A549 (cell line): ENCODE data around the gene C3orf20. TPM values are rescaled to one million over a fixed set of nuclear protein-coding genes. Genes with fewer than 3 reads are reported as not detected.

Source experiments
- ATAC-seq, 2 experiments: fragments of 200-7000 bp in 1 of 2; fragments of >200 bp in 1 of 2; cut with Nextera tagmentation in 1 of 2; cut with Tn5 transposase in 1 of 2; 3 replicates each; pipeline versions ENCODE4 v1.8.0 to v1.9.1; 2018 to 2020; ENCODE audit warnings: mild to moderate bottlenecking in 1 of 2, moderate library complexity in 1 of 2
- CTCF ChIA-PET: fragments of 300-600 bp; sonication (Branson Sonifier 250); formaldehyde crosslinking; extraction: SDS; loops from one replicate; lab custom pipeline; 2021; ENCODE audit warnings: antibody characterized with exemption, inconsistent platforms; lab: Yijun Ruan, JAX
- POLR2A ChIA-PET: fragments of 350-600 bp; formaldehyde crosslinking; extraction: SDS; loops from one replicate; lab custom pipeline; 2021; ENCODE audit warnings: antibody characterized with exemption, inconsistent platforms; lab: Yijun Ruan, JAX
- DNase-seq, 2 experiments: peaks; one replicate each; pipeline versions ENCODE4 v3.0.0 to v3.0.0-alpha.2; 2011 to 2016; ENCODE audit warnings: low read depth in 1 of 2, low spot score in 1 of 2
- FAIRE-seq: peaks from 2 replicates; lab custom pipeline; 2011; peaks lifted over from hg19 to GRCh38; lab: Jason Lieb, UNC
- H3K27ac ChIP-seq, 2 experiments: fragments of >200 bp; sonication (Bioruptor Twin); formaldehyde crosslinking; 3 replicates each; pipeline ENCODE4 v1.5.1; 2016 to 2017
- H3K4me1 ChIP-seq: fragments of >200 bp; sonication (Bioruptor Twin); formaldehyde crosslinking; 3 replicates; pipeline ENCODE4 v1.6.1; 2016
- H3K4me2 ChIP-seq: fragments of >200 bp; sonication (Bioruptor Twin); formaldehyde crosslinking; 3 replicates; pipeline ENCODE4 v1.6.1; 2016
- H3K4me3 ChIP-seq: fragments of >200 bp; sonication (Bioruptor Twin); formaldehyde crosslinking; 3 replicates; pipeline ENCODE4 v1.5.1; 2016
- H3K9me3 ChIP-seq: fragments of >200 bp; sonication (Bioruptor Twin); formaldehyde crosslinking; 3 replicates; pipeline ENCODE4 v1.6.1; 2016
- ATOH8 ChIP-seq: fragments of 250-450 bp; sonication (Bioruptor Pico); IDR thresholded peaks from 2 replicates; pipeline ENCODE4 v1.5.0; 2020; ENCODE audit warnings: low read depth, mild to moderate bottlenecking, moderate library complexity
- CEBPB ChIP-seq, 2 experiments: fragments of >200 bp in 1 of 2; sonication (Bioruptor Twin) in 1 of 2; formaldehyde crosslinking in 1 of 2; IDR thresholded peaks; 2 replicates each; pipeline ENCODE4 v1.6.1; 2012 to 2016
- CHD4 ChIP-seq: fragments of 200-600 bp; sonication (generic); IDR thresholded peaks from 2 replicates; pipeline ENCODE4 v1.6.1; 2016; ENCODE audit warnings: antibody characterized with exemption, mild to moderate bottlenecking, borderline replicate concordance
- CTCF ChIP-seq: fragments of >200 bp; sonication (Bioruptor Twin); formaldehyde crosslinking; IDR thresholded peaks from 3 replicates; pipeline ENCODE4 v1.5.1; 2016
- EHF ChIP-seq: fragments of 250-450 bp; sonication (Bioruptor Pico); IDR thresholded peaks from 2 replicates; pipeline ENCODE4 v1.5.0; 2020; ENCODE audit warnings: mild to moderate bottlenecking
- EHMT2 ChIP-seq: fragments of 200-600 bp; sonication (generic); IDR thresholded peaks from 2 replicates; pipeline ENCODE4 v1.6.1; 2016; ENCODE audit warnings: antibody characterized with exemption, low read depth, mild to moderate bottlenecking, moderate library complexity
- EP300 ChIP-seq, 2 experiments: fragments of >200 bp; sonication (Bioruptor Twin); formaldehyde crosslinking; IDR thresholded peaks; 2 replicates in 1 of 2; 3 replicates in 1 of 2; pipeline ENCODE4 v1.6.1; 2016 to 2017
- FOSB ChIP-seq: fragments of 250-450 bp; sonication (Bioruptor Pico); IDR thresholded peaks from 2 replicates; pipeline ENCODE4 v1.5.0; 2020; ENCODE audit warnings: mild to moderate bottlenecking, moderate library complexity
- HEYL ChIP-seq: fragments of 250-450 bp; sonication (Bioruptor Pico); IDR thresholded peaks from 2 replicates; pipeline ENCODE4 v1.8.0; 2021; ENCODE audit warnings: mild to moderate bottlenecking, moderate library complexity
- JUNB ChIP-seq: fragments of >200 bp; sonication (Bioruptor Twin); formaldehyde crosslinking; IDR thresholded peaks from 2 replicates; pipeline ENCODE4 v1.6.1; 2016
- KDM5A ChIP-seq: fragments of 200-600 bp; sonication (generic); IDR thresholded peaks from 2 replicates; pipeline ENCODE4 v1.6.1; 2016; ENCODE audit warnings: antibody characterized with exemption, mild to moderate bottlenecking
- NFE2L2 ChIP-seq: fragments of 150-350 bp; conservative IDR thresholded peaks from 2 replicates; pipeline ENCODE4 v1.6.1; 2014; ENCODE audit warnings: low read length
- PBX3 ChIP-seq: IDR thresholded peaks from 2 replicates; pipeline ENCODE4 v1.6.1; 2012
- PHF8 ChIP-seq: fragments of 200-600 bp; sonication (generic); IDR thresholded peaks from 2 replicates; pipeline ENCODE4 v1.6.1; 2016; ENCODE audit warnings: low read depth, mild to moderate bottlenecking, antibody characterized with exemption, moderate library complexity, borderline replicate concordance
- POLR2A ChIP-seq: IDR thresholded peaks from 2 replicates; pipeline ENCODE4 v1.6.1; 2012; ENCODE audit warnings: mild to moderate bottlenecking, low read length
- RAD21 ChIP-seq, 2 experiments: fragments of >200 bp in 1 of 2; sonication (Bioruptor Twin) in 1 of 2; formaldehyde crosslinking in 1 of 2; IDR thresholded peaks in 1 of 2; conservative IDR thresholded peaks in 1 of 2; 2 replicates in 1 of 2; 3 replicates in 1 of 2; pipeline ENCODE4 v1.6.1; 2012 to 2018; ENCODE audit warnings: inconsistent platforms in 1 of 2
- RARB ChIP-seq: fragments of 250-450 bp; sonication (Bioruptor Pico); IDR thresholded peaks from 2 replicates; pipeline ENCODE4 v1.8.0; 2021; ENCODE audit warnings: mild to moderate bottlenecking, moderate library complexity
- RCOR1 ChIP-seq: fragments of 150-350 bp; IDR thresholded peaks from 2 replicates; pipeline ENCODE4 v1.6.1; 2014; ENCODE audit warnings: antibody characterized with exemption, low read length, low read depth
- REST ChIP-seq: fragments of 200-600 bp; sonication (generic); IDR thresholded peaks from 2 replicates; pipeline ENCODE4 v1.6.1; 2016; ENCODE audit warnings: antibody characterized with exemption, mild to moderate bottlenecking, moderate library complexity
- SMC3 ChIP-seq: fragments of >200 bp; sonication (Bioruptor Twin); formaldehyde crosslinking; IDR thresholded peaks from 3 replicates; pipeline ENCODE4 v1.6.1; 2018; ENCODE audit warnings: inconsistent platforms
- TP53 ChIP-seq: fragments of 250-450 bp; sonication (Bioruptor Pico); IDR thresholded peaks from 2 replicates; pipeline ENCODE4 v1.5.0; 2021; ENCODE audit warnings: mild to moderate bottlenecking, moderate library complexity
- ZSCAN20 ChIP-seq: fragments of 250-450 bp; sonication (Bioruptor Pico); IDR thresholded peaks from 2 replicates; pipeline ENCODE4 v1.8.0; 2022; ENCODE audit warnings: mild to moderate bottlenecking, moderate library complexity
- WGBS: methylation state at CpG from one replicate; pipeline ENCODE4 v1.1.6; 2017; ENCODE audit errors: missing lambda C conversion rate; 5-methylcytosine and 5-hydroxymethylcytosine counted together
- polyA plus RNA-seq, 4 experiments: library from polyadenylated mRNA; depleted of rRNA in 3 of 4; stranded (reverse); fragments of >200 nt; fragmentation: RNase III in 1 of 4; extraction: RNeasy Plus Mini Kit Qiagen cat#74134 plus additional on column Dnase treatment in 1 of 4; gene quantifications; 2 replicates in 3 of 4; 3 replicates in 1 of 4; pipeline ENCODE4 v1.2.3, GENCODE V29; 2011 to 2017

C3orf20 gene
- polyA plus RNA-seq, 2 of the 4 experiments (the other 2 are of a cell fraction): 0.05 TPM; not detected in 1

- TF ChIP-seq EHF (CRISPR knock-in tag): no peak
- no peak for TF ChIP-seq PHF8
- TF ChIP-seq EHMT2: no peak
- no peak for TF ChIP-seq REST
- TF ChIP-seq POLR2A: no peak
These were observed 41.5 kb upstream of the C3orf20 start (continued) for GRCh38 chr3:14633417-14633816.

GRCh38 chr3:14633819-14634424, 41.0 kb upstream of the C3orf20 start:
- FAIRE-seq (no peak), ATAC-seq (peak; percentile 80 to 95; a peak in 5 of 6 replicates), DNase-seq (peak; percentile 66 to 83)
- H3K4me3 ChIP-seq: no peak overlapping the region
- H3K4me1 ChIP-seq: no peaks in the 10 kb centered on the region; the same call in 2 of the 3 replicates
- H3K27ac ChIP-seq: no peak overlapping the region
- 30% methylated on average over 8 of the region's 8 CpGs for WGBS
- no peak overlapping the region for H3K4me2 ChIP-seq
- CTCF ChIA-PET: interaction anchor here (0.7 to 3.5 kb wide), 5 partner anchors 9 to 87 kb away, joined by 3 to 10 read pairs (median 3); no protein-coding TSS in a partner anchor
- POLR2A ChIA-PET: interaction anchor here (2.3 kb wide), 1 partner anchor 17 kb away, joined by 9 read pairs; the partner anchor contains the start of gene CCDC174
- H3K9me3 ChIP-seq: no peaks in the 10 kb centered on the region
- peak; percentile 61 for TF ChIP-seq CTCF
- peak; percentile 51 for TF ChIP-seq SMC3
- no peak for TF ChIP-seq RCOR1
- peak; percentile 36 to 54; a peak in 4 of 5 replicates for TF ChIP-seq RAD21 (conservative IDR thresholded peaks at IDR 0.05 in 1 of 2, IDR thresholded peaks at IDR 0.05 in 1 of 2)

- Histone ChIP-seq H3K4me2 (no peak overlapping the region), H3K4me1 (peaks cover under 1% of the 10 kb centered on the region; the same call in 1 of the 3 replicates)
- CTCF ChIA-PET: interaction anchor here (0.9 to 3.5 kb wide), 6 partner anchors 10 to 987 kb away, joined by 3 to 10 read pairs (median 4); no protein-coding TSS in a partner anchor
- FAIRE-seq: no peak
- ATAC-seq: peak in 1 of 2 experiments; percentile 24; a peak in 1 of 6 replicates
- TF ChIP-seq EP300 (IDR thresholded peaks at IDR 0.05) (no peak), NFE2L2 (no peak), TP53 (CRISPR knock-in tag) (no peak), PBX3 (no peak), CEBPB (IDR thresholded peaks at IDR 0.05) (no peak), JUNB (no peak), EHF (CRISPR knock-in tag) (no peak), FOSB (CRISPR knock-in tag) (no peak), HEYL (CRISPR knock-in tag) (no peak), ATOH8 (CRISPR knock-in tag) (no peak), ZSCAN20 (CRISPR knock-in tag) (no peak), RARB (CRISPR knock-in tag) (no peak), KDM5A (no peak), CHD4 (no peak)
- TF ChIP-seq, all 56 proteins: peak for 0
- DNase-seq: peak in 1 of 2 experiments; percentile 13
- POLR2A ChIA-PET: interaction anchor here (2.3 kb wide), 1 partner anchor 16 kb away, joined by 9 read pairs; the partner anchor contains the start of gene CCDC174
- 44% methylated on average over 4 of the region's 4 CpGs for WGBS
- no peaks in the 10 kb centered on the region for H3K9me3 ChIP-seq
- H3K27ac ChIP-seq: no peak overlapping the region
- no peak overlapping the region for H3K4me3 ChIP-seq
These were observed 40.1 kb upstream of the C3orf20 start for GRCh38 chr3:14634763-14635400.
